MM.1S (cell line): Measurements from ENCODE around the gene MYCBP.
"Not testable (repeated sequence)": the region's sequence is repeated elsewhere in the genome, so short reads cannot be mapped to it uniquely, and the experiment has no call there.

Experiments
- DNase-seq: peaks from one replicate; pipeline ENCODE4 v3.0.0-alpha.2; 2015
- H2AFZ ChIP-seq: fragments of 300-600 bp; sonication (generic); 2 replicates; pipeline ENCODE4 v1.6.0; 2016; ENCODE audit warnings: antibody characterized with exemption, low read length
- H3F3A ChIP-seq: fragments of 300-600 bp; sonication (generic); 2 replicates; pipeline ENCODE4 v1.6.1; 2016; ENCODE audit warnings: mild to moderate bottlenecking, antibody characterized with exemption, low read length, moderate library complexity, mixed read lengths; ENCODE audit not compliant: insufficient read depth
- H3K27ac ChIP-seq: fragments of 300-600 bp; sonication (generic); 2 replicates; pipeline ENCODE4 v1.5.1; 2016; ENCODE audit warnings: mild to moderate bottlenecking, low read length
- H3K27me3 ChIP-seq: fragments of 300-600 bp; sonication (generic); replicated peaks from 2 replicates; pipeline ENCODE4 v1.6.0; 2016; ENCODE audit warnings: low read length; ENCODE audit not compliant: insufficient read depth
- H3K36me3 ChIP-seq: fragments of 300-600 bp; sonication (generic); replicated peaks from 2 replicates; pipeline ENCODE4 v1.6.1; 2016; ENCODE audit warnings: mild to moderate bottlenecking, low read length, mixed read lengths; ENCODE audit not compliant: insufficient read depth
- H3K4me1 ChIP-seq: fragments of 300-600 bp; sonication (generic); 2 replicates; pipeline ENCODE4 v1.6.1; 2016; ENCODE audit warnings: low read length, mixed read lengths
- H3K4me2 ChIP-seq: fragments of 300-600 bp; sonication (generic); 2 replicates; pipeline ENCODE4 v1.6.0; 2016; ENCODE audit warnings: low read depth, low read length
- H3K4me3 ChIP-seq: fragments of 300-600 bp; sonication (generic); 2 replicates; pipeline ENCODE4 v1.5.1; 2016; ENCODE audit warnings: low read length, mixed read lengths
- H3K79me2 ChIP-seq: fragments of 300-600 bp; sonication (generic); 2 replicates; pipeline ENCODE4 v1.6.1; 2016; ENCODE audit warnings: mixed run types, low read length, mixed read lengths
- H3K9ac ChIP-seq: fragments of 300-600 bp; sonication (generic); 2 replicates; pipeline ENCODE4 v1.6.1; 2016; ENCODE audit warnings: low read length, mixed read lengths
- H3K9me2 ChIP-seq: fragments of 300-600 bp; sonication (generic); replicated peaks from 2 replicates; pipeline ENCODE4 v1.6.1; 2016; ENCODE audit warnings: mild to moderate bottlenecking, low read length, mixed read lengths; ENCODE audit not compliant: insufficient read depth
- H3K9me3 ChIP-seq: fragments of 300-600 bp; sonication (generic); replicated peaks from 2 replicates; pipeline ENCODE4 v1.6.1; 2016; ENCODE audit warnings: mild to moderate bottlenecking, low read length, mixed read lengths; ENCODE audit not compliant: insufficient read depth
- H4K20me1 ChIP-seq: fragments of 300-600 bp; sonication (generic); 2 replicates; pipeline ENCODE4 v1.6.1; 2016; ENCODE audit warnings: mild to moderate bottlenecking, low read length, moderate library complexity, mixed read lengths; ENCODE audit not compliant: insufficient read depth
- EZH2 ChIP-seq: fragments of 300-600 bp; sonication (generic); optimal IDR thresholded peaks from 2 replicates; pipeline ENCODE3; 2017; ENCODE audit warnings: low read depth, mild to moderate bottlenecking, antibody characterized with exemption, low read length, mixed read lengths
- EZH2phosphoT487 ChIP-seq: fragments of 300-600 bp; sonication (generic); IDR thresholded peaks from 2 replicates; pipeline ENCODE4 v1.6.1; 2018; ENCODE audit warnings: antibody characterized with exemption, low read length
- TF ChIP-seq, protein P1 (sequence below): fragments of 300-600 bp; sonication (generic); IDR thresholded peaks from 2 replicates; pipeline ENCODE4 v1.5.1; 2016; ENCODE audit warnings: antibody characterized with exemption, low read length, mixed read lengths

MYCBP gene

DNA sequence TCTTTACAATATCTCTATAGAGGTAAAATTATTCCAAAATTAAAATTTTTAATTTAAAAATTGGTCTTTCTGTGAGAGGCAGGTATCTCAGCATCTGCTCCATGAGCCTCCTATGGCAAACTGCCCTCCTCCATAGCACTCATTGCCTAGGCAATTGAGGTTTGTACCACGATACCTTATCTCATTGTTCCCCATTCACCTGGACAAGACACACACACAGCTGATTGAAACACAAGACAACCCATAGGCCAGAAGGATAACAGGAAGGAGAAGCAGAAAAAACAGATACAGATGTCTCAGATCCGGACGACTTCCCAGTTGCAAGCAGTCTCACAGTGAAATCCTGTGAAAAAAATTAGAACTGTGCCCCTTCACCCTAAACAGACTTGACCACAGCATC is 44.2 kb upstream of the MYCBP start:
- no peak overlapping the region for H3K4me3 ChIP-seq
- no peak overlapping the region for H2AFZ ChIP-seq
- no peak overlapping the region for H3K9ac ChIP-seq
- no peaks in the 10 kb centered on the region for H3K9me3 ChIP-seq
- no peak for TF ChIP-seq EZH2phosphoT487
- no peaks in the 10 kb centered on the region for H3K79me2 ChIP-seq
- DNase-seq, result no peak
- no peaks in the 10 kb centered on the region for H3F3A ChIP-seq
- H3K27me3 ChIP-seq, result no peaks in the 10 kb centered on the region
- no peak overlapping the region for H3K27ac ChIP-seq
- H3K4me1 ChIP-seq, result peaks cover 11% of the 10 kb centered on the region
- H3K36me3 ChIP-seq, result no peaks in the 10 kb centered on the region
- H3K9me2 ChIP-seq, result no peaks in the 10 kb centered on the region
- H4K20me1 ChIP-seq, result no peaks in the 10 kb centered on the region
- no peak overlapping the region for H3K4me2 ChIP-seq

DNA sequence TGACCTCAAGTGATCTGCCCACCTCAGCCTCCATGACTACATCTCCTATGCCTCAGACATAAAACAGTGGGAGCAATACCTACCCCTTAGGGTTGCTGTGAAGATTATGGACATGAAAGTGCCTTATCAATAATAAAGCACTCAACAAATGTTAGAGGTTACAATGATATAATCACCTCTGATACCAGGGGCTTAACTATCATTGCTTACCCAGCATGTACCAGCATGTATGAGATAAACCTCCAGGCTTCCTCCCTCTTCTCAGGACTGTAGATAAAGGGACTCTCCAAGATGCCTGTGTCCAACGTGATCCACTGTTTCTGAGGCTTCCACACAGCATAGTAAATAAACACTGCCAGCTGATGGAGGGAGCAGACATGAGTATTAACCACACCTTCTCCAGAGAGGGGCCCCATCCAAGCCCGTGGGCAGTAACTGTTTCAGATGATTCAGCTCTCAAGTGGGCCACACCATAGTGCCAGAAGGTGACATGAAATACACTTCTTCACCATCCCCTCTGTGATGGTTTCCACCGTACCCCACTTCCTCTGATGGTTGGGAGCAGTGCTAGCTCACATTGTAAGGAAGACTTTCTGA is 42.3 kb upstream of the MYCBP start:
- Histone ChIP-seq H3K36me3 (no peaks in the 10 kb centered on the region), H3K27me3 (no peaks in the 10 kb centered on the region), H3K79me2 (no peaks in the 10 kb centered on the region), H3K9me3 (no peaks in the 10 kb centered on the region), H3K27ac (no peak overlapping the region), H3K4me3 (no peak overlapping the region), H2AFZ (no peak overlapping the region), H3K4me1 (peaks cover 11% of the 10 kb centered on the region), H3K9ac (no peak overlapping the region), H3K4me2 (no peak overlapping the region), H4K20me1 (no peaks in the 10 kb centered on the region), H3K9me2 (no peaks in the 10 kb centered on the region), H3F3A (no peaks in the 10 kb centered on the region)
- DNase-seq, result no peak
- TF ChIP-seq EZH2 (no peak), EZH2phosphoT487 (no peak)
- TF ChIP-seq, protein P1, sequence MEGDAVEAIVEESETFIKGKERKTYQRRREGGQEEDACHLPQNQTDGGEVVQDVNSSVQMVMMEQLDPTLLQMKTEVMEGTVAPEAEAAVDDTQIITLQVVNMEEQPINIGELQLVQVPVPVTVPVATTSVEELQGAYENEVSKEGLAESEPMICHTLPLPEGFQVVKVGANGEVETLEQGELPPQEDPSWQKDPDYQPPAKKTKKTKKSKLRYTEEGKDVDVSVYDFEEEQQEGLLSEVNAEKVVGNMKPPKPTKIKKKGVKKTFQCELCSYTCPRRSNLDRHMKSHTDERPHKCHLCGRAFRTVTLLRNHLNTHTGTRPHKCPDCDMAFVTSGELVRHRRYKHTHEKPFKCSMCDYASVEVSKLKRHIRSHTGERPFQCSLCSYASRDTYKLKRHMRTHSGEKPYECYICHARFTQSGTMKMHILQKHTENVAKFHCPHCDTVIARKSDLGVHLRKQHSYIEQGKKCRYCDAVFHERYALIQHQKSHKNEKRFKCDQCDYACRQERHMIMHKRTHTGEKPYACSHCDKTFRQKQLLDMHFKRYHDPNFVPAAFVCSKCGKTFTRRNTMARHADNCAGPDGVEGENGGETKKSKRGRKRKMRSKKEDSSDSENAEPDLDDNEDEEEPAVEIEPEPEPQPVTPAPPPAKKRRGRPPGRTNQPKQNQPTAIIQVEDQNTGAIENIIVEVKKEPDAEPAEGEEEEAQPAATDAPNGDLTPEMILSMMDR, result no peak

DNA sequence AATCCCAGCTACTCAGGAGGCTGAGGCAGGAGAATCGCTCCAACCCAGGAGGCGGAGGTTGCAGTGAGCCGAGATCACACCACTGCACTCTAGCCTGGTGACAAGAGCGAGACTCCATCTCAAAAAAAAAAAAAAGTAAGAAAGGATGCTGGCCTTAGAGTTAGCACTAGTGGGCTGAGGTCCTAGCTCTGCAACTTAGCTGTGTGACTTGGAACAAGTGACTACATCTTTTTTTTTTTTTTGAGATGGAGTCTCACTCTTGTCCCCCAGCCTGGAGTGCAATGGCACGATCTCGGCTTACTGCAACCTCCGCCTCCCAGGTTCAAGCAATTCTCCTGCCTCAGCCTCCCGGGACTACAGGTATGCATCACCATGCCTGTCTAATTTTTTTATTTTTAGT is 41.8 kb upstream of the MYCBP start:
- not testable (repeated sequence) for H3K27ac ChIP-seq, H3K9me2 ChIP-seq, H4K20me1 ChIP-seq, H3F3A ChIP-seq, H3K79me2 ChIP-seq, H3K4me2 ChIP-seq, H3K27me3 ChIP-seq, H2AFZ ChIP-seq, DNase-seq, H3K9me3 ChIP-seq, H3K36me3 ChIP-seq, H3K9ac ChIP-seq, H3K4me3 ChIP-seq
- H3K4me1 ChIP-seq, result peaks cover 11% of the 10 kb centered on the region

DNA sequence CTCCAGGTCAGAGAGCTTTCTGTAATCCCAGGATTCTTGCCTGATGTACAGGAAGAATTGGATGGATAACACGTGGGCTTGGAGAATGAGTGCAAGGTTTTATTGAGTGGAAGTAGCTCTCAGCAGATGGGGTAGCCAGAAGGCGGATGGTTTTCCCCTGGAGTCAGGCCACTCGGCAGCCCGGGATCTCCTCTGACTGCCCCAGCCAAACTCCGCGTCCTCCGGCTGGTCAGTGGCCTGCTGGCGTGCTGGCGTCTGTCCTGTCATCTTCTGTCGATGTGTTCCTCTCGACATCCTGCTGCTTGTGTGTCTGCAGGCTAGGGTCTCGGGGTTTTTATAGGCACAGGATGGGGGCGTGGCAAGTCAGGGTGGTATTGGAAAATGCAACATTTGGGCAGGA is 35.7 kb upstream of the MYCBP start:
- no peak overlapping the region for H2AFZ ChIP-seq
- no peaks in the 10 kb centered on the region for H3K4me1 ChIP-seq
- H4K20me1 ChIP-seq, result no peaks in the 10 kb centered on the region
- no peaks in the 10 kb centered on the region for H3K9me3 ChIP-seq
- no peaks in the 10 kb centered on the region for H3K9me2 ChIP-seq
- no peak for TF ChIP-seq EZH2
- no peak for TF ChIP-seq EZH2phosphoT487
- TF ChIP-seq, protein P1, result no peak
- H3K27ac ChIP-seq, result no peak overlapping the region
- H3K4me2 ChIP-seq, result no peak overlapping the region
- no peaks in the 10 kb centered on the region for H3K79me2 ChIP-seq
- no peaks in the 10 kb centered on the region for H3K36me3 ChIP-seq
- no peaks in the 10 kb centered on the region for H3K27me3 ChIP-seq
- no peak for DNase-seq
- no peaks in the 10 kb centered on the region for H3F3A ChIP-seq
- H3K4me3 ChIP-seq, result no peak overlapping the region
- no peak overlapping the region for H3K9ac ChIP-seq
